ENCODE measurements around the gene CCDC15.

CCDC15 gene

GRCh38 chr11:124953753-124954589, at the start of gene CCDC15:
Gene CCDC15, plus strand, starts transcription at chr11:124954202. Its CDS starts 531 bp downstream, at chr11:124954733.
- DNase-seq (ENCODE audit: low read depth in 2 of 2): peak; percentile 93 to 94

GRCh38 chr11:124915541-124916369, 38.2 kb upstream of the CCDC15 start:
- DNase-seq (ENCODE audit: low read depth in 2 of 2): no peak

- DNase-seq (ENCODE audit: low read depth in 2 of 2): no peak
Observed at GRCh38 chr11:124916370-124916710, 37.7 kb upstream of the CCDC15 start.

- DNase-seq (ENCODE audit: low read depth in 2 of 2): no peak
Observed at GRCh38 chr11:124917115-124917637, 36.8 kb upstream of the CCDC15 start.

GRCh38 chr11:124918950-124919349, 35.1 kb upstream of the CCDC15 start, which contains the start of gene HEPN1:
Gene HEPN1, plus strand, starts transcription at chr11:124919250.
- no peak for DNase-seq (ENCODE audit: low read depth in 2 of 2)

GRCh38 chr11:124919898-124920297, 34.1 kb upstream of the CCDC15 start:
- no peak for DNase-seq (ENCODE audit: low read depth in 2 of 2)

- no peak for DNase-seq (ENCODE audit: low read depth in 2 of 2)
Observed at GRCh38 chr11:124920356-124920755, 33.6 kb upstream of the CCDC15 start.

GRCh38 chr11:124920870-124921609, 33.0 kb upstream of the CCDC15 start:
- DNase-seq (ENCODE audit: low read depth in 2 of 2): peak; percentile 68 to 69

GRCh38 chr11:124922831-124923230, 31.2 kb upstream of the CCDC15 start:
- no peak for DNase-seq (ENCODE audit: low read depth in 2 of 2)

GRCh38 chr11:124923296-124923695, 30.7 kb upstream of the CCDC15 start:
- DNase-seq (ENCODE audit: low read depth in 2 of 2): no peak

- no peak for DNase-seq (ENCODE audit: low read depth in 2 of 2)
Observed at GRCh38 chr11:124928942-124929665, 24.9 kb upstream of the CCDC15 start.

- no peak for DNase-seq (ENCODE audit: low read depth in 2 of 2)
Observed at GRCh38 chr11:124930799-124931198, 23.2 kb upstream of the CCDC15 start.

- DNase-seq (ENCODE audit: low read depth in 2 of 2): no peak
Observed at GRCh38 chr11:124934862-124935547, 19.0 kb upstream of the CCDC15 start.

- no peak for DNase-seq (ENCODE audit: low read depth in 2 of 2)
Observed at GRCh38 chr11:124935548-124936514, 18.2 kb upstream of the CCDC15 start, which contains the start of gene HEPACAM. Gene HEPACAM, minus strand, starts transcription at chr11:124936047. Its CDS starts 41 bp downstream, at chr11:124936006.

- no peak for DNase-seq (ENCODE audit: low read depth in 2 of 2)
Observed at GRCh38 chr11:124937336-124937935, 16.6 kb upstream of the CCDC15 start.

- DNase-seq (ENCODE audit: low read depth in 2 of 2): no peak
Observed at GRCh38 chr11:124938206-124938765, 15.7 kb upstream of the CCDC15 start.

GRCh38 chr11:124938970-124939369, 15.0 kb upstream of the CCDC15 start:
- DNase-seq (ENCODE audit: low read depth in 2 of 2): no peak

- no peak for DNase-seq (ENCODE audit: low read depth in 2 of 2)
Observed at GRCh38 chr11:124941703-124942102, 12.3 kb upstream of the CCDC15 start.
